ENCODE measurements around the gene DAD1.

DNA sequence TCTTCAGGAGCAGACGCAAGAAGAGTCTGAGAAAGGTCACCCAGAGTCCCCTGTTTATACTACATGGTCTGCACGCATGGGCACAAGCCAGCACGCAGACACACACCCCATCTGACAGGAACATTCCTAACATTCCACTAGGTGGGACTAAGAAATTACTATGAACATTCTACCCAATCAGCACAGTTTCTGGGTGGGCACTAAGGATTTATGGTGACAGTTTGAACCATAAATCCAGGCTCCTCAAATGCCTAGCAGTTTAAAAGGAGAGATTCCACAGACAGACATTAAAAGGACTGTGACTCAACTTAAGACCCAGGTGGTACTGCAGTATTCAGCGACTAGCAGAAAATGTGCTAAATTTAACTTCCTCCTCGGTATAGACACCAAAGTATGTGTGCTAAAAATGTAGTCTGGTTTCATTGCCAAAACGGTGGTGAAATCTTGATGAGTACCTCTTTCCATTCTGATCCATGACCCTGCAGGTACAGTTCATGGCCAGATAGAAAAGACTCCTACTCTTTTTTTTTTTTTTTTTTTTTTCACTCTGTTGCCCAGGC is 25.3 kb upstream of the DAD1 start:
- TF ChIP-seq CTCF (IDR thresholded peaks at IDR 0.05) (no peak), POLR2AphosphoS5 (IDR thresholded peaks at IDR 0.05) (no peak), POLR2A (IDR thresholded peaks at IDR 0.05) (no peak)

Measured in transverse colon (tissue), 4 donors.